SK-N-MC (cell line): ENCODE results near the gene ABLIM2.

Experiments
- DNase-seq: peaks from one replicate; pipeline ENCODE4 v3.0.0-alpha.2; 2011; ENCODE audit warnings: low read depth, low spot score
- H3K27ac ChIP-seq: fragments of 200-600 bp; sonication (generic); 2 replicates; pipeline ENCODE4 v1.5.1; 2016; ENCODE audit warnings: mixed run types
- H3K36me3 ChIP-seq: fragments of 200-600 bp; sonication (generic); 2 replicates; pipeline ENCODE4 v1.6.1; 2017; ENCODE audit warnings: antibody characterized with exemption, low read length, mixed read lengths; ENCODE audit not compliant: insufficient read depth
- H3K4me3 ChIP-seq: fragments of 200-600 bp; sonication (generic); 2 replicates; pipeline ENCODE4 v1.5.1; 2016
- H3K9ac ChIP-seq: fragments of 200-600 bp; sonication (generic); 2 replicates; pipeline ENCODE4 v1.8.0; 2017; ENCODE audit warnings: mixed run types, mixed read lengths; ENCODE audit not compliant: insufficient read length
- H3K9me3 ChIP-seq: fragments of 200-600 bp; sonication (generic); 2 replicates; pipeline ENCODE4 v1.6.1; 2017; ENCODE audit warnings: low read depth, mild to moderate bottlenecking, antibody characterized with exemption, low read length, moderate library complexity, mixed read lengths
- EZH2 ChIP-seq: fragments of 200-600 bp; sonication (generic); IDR thresholded peaks from one replicate; pipeline ENCODE4 v1.6.1; 2017; ENCODE audit warnings: antibody characterized with exemption
- FOXP2 ChIP-seq: optimal IDR thresholded peaks from 2 replicates; pipeline ENCODE3; 2011; ENCODE audit warnings: mild to moderate bottlenecking, moderate library complexity; ENCODE audit not compliant: insufficient read depth; ENCODE audit errors: extremely low read length, control extremely low read depth
- POLR2AphosphoS5 ChIP-seq: IDR thresholded peaks from 2 replicates; pipeline ENCODE4 v1.6.1; 2012; ENCODE audit warnings: mild to moderate bottlenecking, low read depth, low read length, borderline replicate concordance

The ABLIM2 gene

DNA sequence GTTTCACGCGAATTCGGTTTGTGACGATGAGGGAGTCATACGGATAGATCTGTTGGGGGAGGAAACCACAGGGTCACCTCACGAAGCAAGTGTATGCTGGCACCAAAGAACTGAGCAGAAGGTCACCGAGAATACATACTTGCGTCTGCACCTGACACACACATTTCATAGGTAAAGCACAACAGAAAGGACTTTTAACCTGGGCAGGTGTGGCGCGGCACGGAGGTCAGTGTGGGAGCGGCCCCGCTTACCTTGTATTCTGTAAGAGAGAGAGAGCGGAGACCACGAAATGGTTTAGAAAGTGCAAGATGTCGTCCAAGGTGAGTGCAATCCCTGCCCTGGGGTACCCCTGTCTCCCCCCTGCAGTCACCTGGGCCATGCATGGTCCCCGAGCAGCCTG is 175.3 kb downstream of the ABLIM2 start:
- no peak overlapping the region for H3K4me3 ChIP-seq
- no peaks in the 10 kb centered on the region for H3K36me3 ChIP-seq
- TF ChIP-seq POLR2AphosphoS5 (no peak), EZH2 (no peak), FOXP2 (no peak)
- no peaks in the 10 kb centered on the region for H3K9me3 ChIP-seq
- no peak overlapping the region for H3K9ac ChIP-seq
- DNase-seq: no peak
- no peak overlapping the region for H3K27ac ChIP-seq

DNA sequence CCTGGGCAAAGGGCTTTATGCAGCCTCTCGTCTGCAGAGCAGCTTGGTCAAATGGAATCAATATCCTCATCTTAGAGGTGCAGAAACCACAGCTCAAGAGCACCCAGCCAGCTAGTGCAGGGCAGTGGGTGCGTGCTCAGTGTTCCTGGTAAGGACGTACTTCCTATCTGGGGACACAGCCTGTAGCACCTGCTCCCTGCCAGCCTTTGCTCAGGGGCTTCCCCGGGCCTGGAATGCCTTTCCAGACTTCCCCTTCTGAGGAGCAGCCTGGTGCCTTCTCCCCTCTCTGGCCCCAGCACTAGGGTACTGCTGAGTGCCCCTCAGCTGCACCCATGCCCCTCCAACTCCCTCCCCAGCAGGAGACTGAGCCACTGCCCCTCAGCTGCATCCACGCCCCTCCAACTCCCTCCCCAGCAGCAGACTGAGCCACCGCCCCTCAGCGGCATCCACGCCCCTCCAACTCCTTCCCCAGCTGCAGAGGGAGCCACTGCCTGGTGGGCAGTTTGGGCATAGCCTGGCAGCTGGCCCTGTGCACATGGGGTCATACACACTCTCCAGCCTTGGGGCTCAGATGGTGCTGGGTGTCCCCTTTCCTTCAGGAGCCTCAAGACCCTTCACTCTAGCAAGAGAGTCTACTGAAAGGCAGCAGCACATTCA is 176.7 kb downstream of the ABLIM2 start:
- Histone ChIP-seq H3K36me3 (no peaks in the 10 kb centered on the region), H3K27ac (no peak overlapping the region), H3K9me3 (no peaks in the 10 kb centered on the region), H3K4me3 (no peak overlapping the region), H3K9ac (no peak overlapping the region)
- DNase-seq: no peak
- TF ChIP-seq POLR2AphosphoS5: no peak
- TF ChIP-seq EZH2: no peak
- TF ChIP-seq FOXP2: no peak

- no peak overlapping the region for H3K4me3 ChIP-seq
- no peaks in the 10 kb centered on the region for H3K9me3 ChIP-seq
- no peak for DNase-seq
- no peak overlapping the region for H3K27ac ChIP-seq
- TF ChIP-seq EZH2 (no peak), POLR2AphosphoS5 (no peak), FOXP2 (no peak)
- H3K9ac ChIP-seq: no peak overlapping the region
- H3K36me3 ChIP-seq: no peaks in the 10 kb centered on the region
These were observed 178.6 kb downstream of the ABLIM2 start for GRCh38 chr4:7980036-7980435.

- TF ChIP-seq EZH2 (no peak), FOXP2 (no peak), POLR2AphosphoS5 (no peak)
- DNase-seq: no peak
- Histone ChIP-seq H3K9ac (no peak overlapping the region), H3K9me3 (no peaks in the 10 kb centered on the region), H3K4me3 (no peak overlapping the region), H3K36me3 (no peaks in the 10 kb centered on the region), H3K27ac (no peak overlapping the region)
These were observed 179.0 kb downstream of the ABLIM2 start for GRCh38 chr4:7979652-7979968.

GRCh38 chr4:7978907-7979651 is 179.5 kb downstream of the ABLIM2 start:
- H3K9ac ChIP-seq: no peak overlapping the region
- H3K4me3 ChIP-seq: no peak overlapping the region
- H3K9me3 ChIP-seq: no peaks in the 10 kb centered on the region
- H3K36me3 ChIP-seq: no peaks in the 10 kb centered on the region
- H3K27ac ChIP-seq: no peak overlapping the region
- no peak for DNase-seq
- TF ChIP-seq EZH2 (no peak), FOXP2 (no peak), POLR2AphosphoS5 (no peak)

GRCh38 chr4:7978489-7978888 is 180.1 kb downstream of the ABLIM2 start:
- no peak overlapping the region for H3K4me3 ChIP-seq
- H3K9ac ChIP-seq: no peak overlapping the region
- H3K9me3 ChIP-seq: no peaks in the 10 kb centered on the region
- H3K27ac ChIP-seq: no peak overlapping the region
- no peak for DNase-seq
- no peaks in the 10 kb centered on the region for H3K36me3 ChIP-seq
- no peak for TF ChIP-seq EZH2
- TF ChIP-seq FOXP2: no peak
- TF ChIP-seq POLR2AphosphoS5: no peak

- Histone ChIP-seq H3K4me3 (no peak overlapping the region), H3K9me3 (no peaks in the 10 kb centered on the region), H3K36me3 (no peaks in the 10 kb centered on the region), H3K27ac (no peak overlapping the region), H3K9ac (no peak overlapping the region)
- TF ChIP-seq POLR2AphosphoS5 (no peak), FOXP2 (no peak), EZH2 (no peak)
- DNase-seq: no peak
These were observed 182.0 kb downstream of the ABLIM2 start for GRCh38 chr4:7976634-7977033.

DNA sequence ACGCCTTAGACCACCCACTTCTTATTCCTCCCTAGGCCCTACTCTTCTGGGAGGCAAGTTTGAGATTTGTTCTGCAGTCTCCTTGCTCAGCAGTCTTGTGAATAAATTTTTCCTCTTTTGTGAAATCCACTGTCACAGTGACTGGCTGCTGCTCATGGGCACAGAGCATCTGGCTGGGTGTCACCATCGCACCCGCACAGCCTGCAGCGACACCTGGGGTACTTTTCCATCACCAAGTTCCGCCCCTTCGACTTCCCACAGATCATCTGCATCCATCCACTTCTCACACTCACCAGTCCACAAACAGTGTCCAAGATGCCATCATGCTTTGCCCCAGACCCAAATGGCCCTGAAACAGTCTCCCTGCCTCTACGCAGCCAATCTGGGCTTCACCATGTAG is 182.6 kb downstream of the ABLIM2 start:
- Histone ChIP-seq H3K9me3 (no peaks in the 10 kb centered on the region), H3K27ac (no peak overlapping the region), H3K9ac (no peak overlapping the region), H3K36me3 (no peaks in the 10 kb centered on the region), H3K4me3 (no peak overlapping the region)
- TF ChIP-seq FOXP2: no peak
- no peak for TF ChIP-seq EZH2
- TF ChIP-seq POLR2AphosphoS5: no peak
- no peak for DNase-seq

DNA sequence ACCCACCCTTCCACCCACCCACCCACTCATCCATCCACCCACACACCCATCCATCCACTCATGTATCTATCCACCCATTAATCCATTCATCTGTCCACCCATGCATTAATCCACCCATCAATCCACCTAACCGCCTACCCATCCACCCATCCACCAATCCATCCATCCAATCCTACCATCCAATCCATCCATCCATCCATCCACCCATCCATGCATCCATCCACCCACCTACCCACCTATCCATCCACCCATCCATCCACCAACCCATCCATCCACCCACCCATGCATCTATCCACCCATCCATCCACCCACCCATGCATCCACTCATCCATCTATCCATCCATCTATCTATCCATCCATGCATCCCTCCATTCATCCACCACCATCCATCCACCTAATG is 184.2 kb downstream of the ABLIM2 start:
- no peak overlapping the region for H3K9ac ChIP-seq
- no peak overlapping the region for H3K27ac ChIP-seq
- H3K36me3 ChIP-seq: no peaks in the 10 kb centered on the region
- H3K4me3 ChIP-seq: no peak overlapping the region
- DNase-seq: no peak
- H3K9me3 ChIP-seq: no peaks in the 10 kb centered on the region
- TF ChIP-seq EZH2: no peak
- no peak for TF ChIP-seq POLR2AphosphoS5
- TF ChIP-seq FOXP2: no peak
